Stimulated activated CD4-positive, alpha-beta T cell treated with anti-CD3 and anti-CD28 coated beads, TNF-alpha, amount 100 ng/mL, for 1 hour (primary cell): ENCODE data around the gene HSD17B11.
"Not testable (repeated sequence)": the region's sequence is repeated elsewhere in the genome, so short reads cannot be mapped to it uniquely, and the experiment has no call there.

Experiments used
- DNase-seq, 3 donors: peaks; one replicate each; pipeline ENCODE4 v3.0.0-alpha.2; 2020; ENCODE audit warnings: low read depth in 3 of 3, low spot score in 1 of 3

HSD17B11 gene

GRCh38 chr4:87406462-87406861, 15.5 kb upstream of the HSD17B11 start:
- DNase-seq, result no peak

- no peak for DNase-seq
Observed at GRCh38 chr4:87405211-87405820, 14.3 kb upstream of the HSD17B11 start.

- DNase-seq, result not testable (repeated sequence)
Observed at GRCh38 chr4:87403732-87404131, 12.7 kb upstream of the HSD17B11 start.

GRCh38 chr4:87399954-87400353, 9.0 kb upstream of the HSD17B11 start:
- no peak for DNase-seq

GRCh38 chr4:87399148-87399547, 8.2 kb upstream of the HSD17B11 start:
- DNase-seq, result no peak

GRCh38 chr4:87395851-87396250, 4.9 kb upstream of the HSD17B11 start:
- DNase-seq, result not testable (repeated sequence)

GRCh38 chr4:87395073-87395472, 4.1 kb upstream of the HSD17B11 start:
- not testable (repeated sequence) for DNase-seq

- no peak for DNase-seq
Observed at GRCh38 chr4:87392183-87392582, 1.2 kb upstream of the HSD17B11 start.

GRCh38 chr4:87391576-87392054, 627 bp upstream of the HSD17B11 start:
- no peak for DNase-seq

GRCh38 chr4:87390551-87390890, 467 bp downstream of the HSD17B11 start:
- no peak for DNase-seq

- DNase-seq, result not testable (repeated sequence)
Observed at GRCh38 chr4:87390055-87390454, 933 bp downstream of the HSD17B11 start.

GRCh38 chr4:87388901-87389300, 2.1 kb downstream of the HSD17B11 start:
- no peak for DNase-seq

GRCh38 chr4:87387237-87387636, 3.8 kb downstream of the HSD17B11 start:
- no peak for DNase-seq

GRCh38 chr4:87384466-87385132, 6.4 kb downstream of the HSD17B11 start:
- not testable (repeated sequence) for DNase-seq

- no peak for DNase-seq
Observed at GRCh38 chr4:87382931-87383330, 8.1 kb downstream of the HSD17B11 start.

- DNase-seq, result no peak
Observed at GRCh38 chr4:87382116-87382515, 8.9 kb downstream of the HSD17B11 start.

GRCh38 chr4:87377816-87378215, 13.2 kb downstream of the HSD17B11 start:
- DNase-seq, result no peak

- DNase-seq, result no peak
Observed at GRCh38 chr4:87375719-87376291, 15.2 kb downstream of the HSD17B11 start.

GRCh38 chr4:87370068-87370467, 20.9 kb downstream of the HSD17B11 start:
- DNase-seq, result no peak

- no peak for DNase-seq
Observed at GRCh38 chr4:87366521-87367162, 24.3 kb downstream of the HSD17B11 start.

GRCh38 chr4:87365348-87365747, 25.6 kb downstream of the HSD17B11 start:
- no peak for DNase-seq

GRCh38 chr4:87363552-87363951, 27.4 kb downstream of the HSD17B11 start:
- DNase-seq, result no peak
